GM12891 (cell line): Measurements from ENCODE around the gene GRIK2.

Experiments used
- PAX5 ChIP-seq: IDR thresholded peaks from 2 replicates; pipeline ENCODE4 v1.6.1; 2011; ENCODE audit warnings: low read length, moderate library complexity, mild to moderate bottlenecking; ENCODE audit not compliant: insufficient read depth, severe bottlenecking
- POLR2A ChIP-seq: IDR thresholded peaks from 2 replicates; pipeline ENCODE4 v1.6.1; 2011; ENCODE audit warnings: low read depth, low read length, control low read depth
- POLR2AphosphoS5 ChIP-seq: IDR thresholded peaks from 2 replicates; pipeline ENCODE4 v1.6.1; 2011; ENCODE audit warnings: low read depth, low read length, control low read depth
- SPI1 ChIP-seq: IDR thresholded peaks from 2 replicates; pipeline ENCODE4 v1.6.1; 2011; ENCODE audit warnings: low read depth, low read length, control low read depth
- TAF1 ChIP-seq: IDR thresholded peaks from 2 replicates; pipeline ENCODE4 v1.6.1; 2011; ENCODE audit warnings: low read depth, low read length, control low read depth

GRCh38 chr6:101429845-101430244 is 36.3 kb downstream of the GRIK2 start:
- no peak for TF ChIP-seq POLR2AphosphoS5
- TF ChIP-seq POLR2A: no peak
- TF ChIP-seq PAX5: no peak
- TF ChIP-seq SPI1: no peak
- no peak for TF ChIP-seq TAF1
